ENCODE results near the gene MPND. TPM values are rescaled to one million over a fixed set of nuclear protein-coding genes. Genes with fewer than 3 reads are reported as not detected.

MPND gene
- total RNA-seq, 1 experiment from 2014 or later: 24.3 TPM

GRCh38 chr19:4327252-4327876 is 16.0 kb upstream of the MPND start (continued):
- no peak for TF ChIP-seq CEBPB (IDR thresholded peaks at IDR 0.05; ENCODE audit: low read depth)

- no peak overlapping the region for H3K9ac ChIP-seq (ENCODE audit: low read length)
- H3K27me3 ChIP-seq (ENCODE audit: insufficient read depth, low read length): no peaks in the 10 kb centered on the region
- no TSS peak for BruUV-seq (replicated peaks)
- H3K36me3 ChIP-seq (ENCODE audit: control insufficient read depth in 1 of 2, insufficient read depth in 2 of 2, low read length in 2 of 2): no peaks in the 10 kb centered on the region
- intact Hi-C loops (cut with micrococcal nuclease): loop anchor here (1.0 kb wide), 1 partner anchor 46 kb away; no protein-coding TSS in a partner anchor
- no peaks in the 10 kb centered on the region for H3K9me3 ChIP-seq (ENCODE audit: control insufficient read depth in 1 of 2, insufficient read depth in 1 of 2, low read depth in 1 of 2, low read length in 2 of 2)
- ATAC-seq (peak; percentile 28), DNase-seq (ENCODE audit: low read depth, low spot score) (no peak)
- ChIA-PET POLR2A (interaction anchor here (0.9 kb wide), 1 partner anchor 15 kb away, joined by 3 read pairs; no protein-coding TSS in a partner anchor), RAD21 (ENCODE audit: low non-redundant PET in 1 of 2, low total read pairs in 2 of 2, uncharacterized antibody in 2 of 2, unreplicated experiment in 2 of 2) (interaction anchor here in 1 of 2 experiments (0.5 kb wide), 1 partner anchor 432 kb away, joined by 3 read pairs; no protein-coding TSS in a partner anchor), CTCF (interaction anchor here (1.0 to 1.3 kb wide), 3 partner anchors 15 to 73 kb away, joined by 3 to 8 read pairs (median 8); partner anchors contain the start of genes MPND and SH3GL1)
- peak overlapping the region; percentile 63 for H3K27ac ChIP-seq (ENCODE audit: low read depth, low read length)
- H3K4me3 ChIP-seq (replicated peaks in 1 of 2; ENCODE audit: low read depth in 1 of 2, low read length in 2 of 2): peak overlapping the region; percentile 10 to 27; a peak in 3 of 4 replicates
- H3K9me2 ChIP-seq (ENCODE audit: insufficient read depth): no peaks in the 10 kb centered on the region
- peaks cover 7 to 20% of the 10 kb centered on the region in 2 experiments for H3K4me1 ChIP-seq (ENCODE audit: control insufficient read depth in 1 of 2, insufficient read depth in 2 of 2, low read length in 2 of 2)
- H2AFZ ChIP-seq (ENCODE audit: low read depth, low read length, poor library complexity, severe bottlenecking): no peak overlapping the region
- H4K20me1 ChIP-seq (ENCODE audit: insufficient read depth): no peaks in the 10 kb centered on the region
- H3K79me2 ChIP-seq (ENCODE audit: insufficient read depth, low read length): no peaks in the 10 kb centered on the region; the same call in 1 of the 2 replicates
- peak overlapping the region; percentile 40 for H3K4me2 ChIP-seq (ENCODE audit: low read length)
- TF ChIP-seq POLR2AphosphoS5 (IDR thresholded peaks at IDR 0.05; ENCODE audit: low read depth, low read length): no peak
- no peak for TF ChIP-seq MAX (IDR thresholded peaks at IDR 0.05)
- no peak for TF ChIP-seq EZH2phosphoT487 (IDR thresholded peaks at IDR 0.05; ENCODE audit: borderline replicate concordance)
- no peak for TF ChIP-seq ELF1 (IDR thresholded peaks at IDR 0.05; ENCODE audit: borderline replicate concordance, low read depth)
- TF ChIP-seq EGR1 (IDR thresholded peaks at IDR 0.05; ENCODE audit: low read depth): no peak
- TF ChIP-seq, protein P1, sequence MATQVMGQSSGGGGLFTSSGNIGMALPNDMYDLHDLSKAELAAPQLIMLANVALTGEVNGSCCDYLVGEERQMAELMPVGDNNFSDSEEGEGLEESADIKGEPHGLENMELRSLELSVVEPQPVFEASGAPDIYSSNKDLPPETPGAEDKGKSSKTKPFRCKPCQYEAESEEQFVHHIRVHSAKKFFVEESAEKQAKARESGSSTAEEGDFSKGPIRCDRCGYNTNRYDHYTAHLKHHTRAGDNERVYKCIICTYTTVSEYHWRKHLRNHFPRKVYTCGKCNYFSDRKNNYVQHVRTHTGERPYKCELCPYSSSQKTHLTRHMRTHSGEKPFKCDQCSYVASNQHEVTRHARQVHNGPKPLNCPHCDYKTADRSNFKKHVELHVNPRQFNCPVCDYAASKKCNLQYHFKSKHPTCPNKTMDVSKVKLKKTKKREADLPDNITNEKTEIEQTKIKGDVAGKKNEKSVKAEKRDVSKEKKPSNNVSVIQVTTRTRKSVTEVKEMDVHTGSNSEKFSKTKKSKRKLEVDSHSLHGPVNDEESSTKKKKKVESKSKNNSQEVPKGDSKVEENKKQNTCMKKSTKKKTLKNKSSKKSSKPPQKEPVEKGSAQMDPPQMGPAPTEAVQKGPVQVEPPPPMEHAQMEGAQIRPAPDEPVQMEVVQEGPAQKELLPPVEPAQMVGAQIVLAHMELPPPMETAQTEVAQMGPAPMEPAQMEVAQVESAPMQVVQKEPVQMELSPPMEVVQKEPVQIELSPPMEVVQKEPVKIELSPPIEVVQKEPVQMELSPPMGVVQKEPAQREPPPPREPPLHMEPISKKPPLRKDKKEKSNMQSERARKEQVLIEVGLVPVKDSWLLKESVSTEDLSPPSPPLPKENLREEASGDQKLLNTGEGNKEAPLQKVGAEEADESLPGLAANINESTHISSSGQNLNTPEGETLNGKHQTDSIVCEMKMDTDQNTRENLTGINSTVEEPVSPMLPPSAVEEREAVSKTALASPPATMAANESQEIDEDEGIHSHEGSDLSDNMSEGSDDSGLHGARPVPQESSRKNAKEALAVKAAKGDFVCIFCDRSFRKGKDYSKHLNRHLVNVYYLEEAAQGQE (IDR thresholded peaks at IDR 0.05; ENCODE audit: low read depth): no peak
- no peak for TF ChIP-seq CEBPB (IDR thresholded peaks at IDR 0.05; ENCODE audit: low read depth)
- TF ChIP-seq RAD21 (IDR thresholded peaks at IDR 0.05; ENCODE audit: low read depth): no peak
- TF ChIP-seq CBX3 (IDR thresholded peaks at IDR 0.05; ENCODE audit: low read depth): no peak
- TF ChIP-seq SIN3A (IDR thresholded peaks at IDR 0.05; ENCODE audit: low read depth): no peak
- TF ChIP-seq SRF (IDR thresholded peaks at IDR 0.05; ENCODE audit: low read depth): no peak
- TF ChIP-seq POLR2A (IDR thresholded peaks at IDR 0.05; ENCODE audit: borderline replicate concordance, extremely low read depth, insufficient read depth, insufficient read length): no peak
- no peak for TF ChIP-seq FOSL1 (IDR thresholded peaks at IDR 0.05; ENCODE audit: low read depth)
- TF ChIP-seq CTCF (IDR thresholded peaks at IDR 0.05 in 2 of 3, conservative IDR thresholded peaks at IDR 0.05 in 1 of 3; ENCODE audit: borderline replicate concordance in 1 of 3, insufficient read depth in 1 of 3, low read depth in 2 of 3, low read length in 2 of 3): no peak
- no peak for TF ChIP-seq YY1 (IDR thresholded peaks at IDR 0.05; ENCODE audit: extremely low read depth, insufficient replicate concordance, low read depth, low read length)
- no peak for TF ChIP-seq ZFX (IDR thresholded peaks at IDR 0.05)
- TF ChIP-seq EZH2 (IDR thresholded peaks at IDR 0.05): no peak
- no peak for TF ChIP-seq JUND (IDR thresholded peaks at IDR 0.05)
- no peak for TF ChIP-seq ATF3 (IDR thresholded peaks at IDR 0.05)
These were observed 15.5 kb upstream of the MPND start for GRCh38 chr19:4327877-4328242.
